SK-N-SH (cell line): ENCODE results near the gene NUDT22.

Source experiments
- CTCF ChIP-seq: fragments of 200-600 bp; sonication (generic); IDR thresholded peaks from 2 replicates; pipeline ENCODE4 v1.6.1; 2017; ENCODE audit warnings: antibody characterized with exemption, mild to moderate bottlenecking, moderate library complexity
- NRF1 ChIP-seq: IDR thresholded peaks from 2 replicates; pipeline ENCODE4 v1.6.1; 2012; ENCODE audit warnings: low read depth, mild to moderate bottlenecking, low read length
- POLR2AphosphoS5 ChIP-seq: IDR thresholded peaks from 2 replicates; pipeline ENCODE4 v1.6.1; 2012; ENCODE audit warnings: low read depth, low read length
- RAD21 ChIP-seq: IDR thresholded peaks from 2 replicates; pipeline ENCODE4 v1.6.1; 2012; ENCODE audit warnings: mild to moderate bottlenecking, low read length
- RCOR1 ChIP-seq: fragments of 150-350 bp; IDR thresholded peaks from 2 replicates; pipeline ENCODE4 v1.6.1; 2017; ENCODE audit warnings: antibody characterized with exemption, low read length
- TF ChIP-seq, protein P1 (sequence below): IDR thresholded peaks from 2 replicates; pipeline ENCODE4 v1.4.0; 2012; ENCODE audit warnings: low read depth, borderline replicate concordance

- TF ChIP-seq CTCF: no peak
- no peak for TF ChIP-seq POLR2AphosphoS5
- TF ChIP-seq, protein P1, sequence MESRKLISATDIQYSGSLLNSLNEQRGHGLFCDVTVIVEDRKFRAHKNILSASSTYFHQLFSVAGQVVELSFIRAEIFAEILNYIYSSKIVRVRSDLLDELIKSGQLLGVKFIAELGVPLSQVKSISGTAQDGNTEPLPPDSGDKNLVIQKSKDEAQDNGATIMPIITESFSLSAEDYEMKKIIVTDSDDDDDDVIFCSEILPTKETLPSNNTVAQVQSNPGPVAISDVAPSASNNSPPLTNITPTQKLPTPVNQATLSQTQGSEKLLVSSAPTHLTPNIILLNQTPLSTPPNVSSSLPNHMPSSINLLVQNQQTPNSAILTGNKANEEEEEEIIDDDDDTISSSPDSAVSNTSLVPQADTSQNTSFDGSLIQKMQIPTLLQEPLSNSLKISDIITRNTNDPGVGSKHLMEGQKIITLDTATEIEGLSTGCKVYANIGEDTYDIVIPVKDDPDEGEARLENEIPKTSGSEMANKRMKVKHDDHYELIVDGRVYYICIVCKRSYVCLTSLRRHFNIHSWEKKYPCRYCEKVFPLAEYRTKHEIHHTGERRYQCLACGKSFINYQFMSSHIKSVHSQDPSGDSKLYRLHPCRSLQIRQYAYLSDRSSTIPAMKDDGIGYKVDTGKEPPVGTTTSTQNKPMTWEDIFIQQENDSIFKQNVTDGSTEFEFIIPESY: no peak
- TF ChIP-seq RAD21: no peak
- no peak for TF ChIP-seq RCOR1
- TF ChIP-seq NRF1: no peak
Observed at GRCh38 chr11:64265176-64266160, 39.4 kb downstream of the NUDT22 start.
